NOMO-1 treated with dmso at 0.1 percent for 144 hours (cell line): ENCODE results near the gene PRG3.
"Not testable (repeated sequence)": the region's sequence is repeated elsewhere in the genome, so short reads cannot be mapped to it uniquely, and the experiment has no call there.

Experiments
- DNase-seq: peaks from one replicate; lab custom pipeline; 2025; ENCODE audit not compliant: unreplicated experiment; lab: John Stamatoyannopoulos, UW

Gene PRG3

DNA sequence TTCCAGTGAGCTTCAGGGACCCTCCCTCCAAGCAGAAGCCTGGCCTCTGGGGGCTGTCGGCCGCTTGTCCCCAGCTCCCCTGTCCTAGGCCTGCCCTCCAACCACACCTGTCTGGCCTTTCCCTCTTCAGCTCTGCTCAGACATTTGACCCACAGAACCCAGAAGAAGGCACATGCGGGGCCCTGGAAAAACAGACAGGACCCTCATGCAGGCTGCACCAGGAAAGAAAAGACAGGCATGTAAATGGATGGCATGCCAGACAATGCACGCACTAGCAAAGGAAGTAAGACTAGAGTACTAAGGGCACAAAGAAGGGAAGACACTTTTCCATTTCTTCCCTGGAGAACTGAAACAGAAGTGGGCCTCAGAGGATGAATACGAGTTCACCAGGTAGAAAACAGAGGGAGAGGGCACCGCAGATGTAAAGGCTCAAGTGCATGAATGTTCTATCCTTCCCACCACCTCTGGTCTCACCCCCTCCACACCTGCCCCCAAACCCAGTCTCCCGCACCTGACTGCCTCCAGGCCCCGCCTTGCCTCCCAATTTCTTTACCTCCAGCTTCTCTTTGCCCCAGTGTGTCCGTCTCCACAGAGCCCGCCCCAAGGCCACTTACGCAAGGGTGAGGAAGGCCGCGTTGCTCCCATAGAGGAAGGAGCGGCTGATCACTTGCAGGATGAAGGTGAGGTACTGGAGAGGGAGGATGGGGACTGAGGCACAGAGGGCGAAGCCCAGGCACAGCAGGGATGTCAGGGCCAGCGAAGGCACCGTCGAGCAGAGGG lies 28.6 kb upstream of the PRG3 start:
- DNase-seq: no peak

GRCh38 chr11:57408771-57409170 lies 27.8 kb upstream of the PRG3 start:
- no peak for DNase-seq

- no peak for DNase-seq
These were observed 27.1 kb upstream of the PRG3 start for GRCh38 chr11:57407941-57408475.

- DNase-seq: no peak
These were observed 26.3 kb upstream of the PRG3 start for GRCh38 chr11:57407010-57407920.

GRCh38 chr11:57406337-57406904 lies 25.5 kb upstream of the PRG3 start:
- DNase-seq: no peak

DNA sequence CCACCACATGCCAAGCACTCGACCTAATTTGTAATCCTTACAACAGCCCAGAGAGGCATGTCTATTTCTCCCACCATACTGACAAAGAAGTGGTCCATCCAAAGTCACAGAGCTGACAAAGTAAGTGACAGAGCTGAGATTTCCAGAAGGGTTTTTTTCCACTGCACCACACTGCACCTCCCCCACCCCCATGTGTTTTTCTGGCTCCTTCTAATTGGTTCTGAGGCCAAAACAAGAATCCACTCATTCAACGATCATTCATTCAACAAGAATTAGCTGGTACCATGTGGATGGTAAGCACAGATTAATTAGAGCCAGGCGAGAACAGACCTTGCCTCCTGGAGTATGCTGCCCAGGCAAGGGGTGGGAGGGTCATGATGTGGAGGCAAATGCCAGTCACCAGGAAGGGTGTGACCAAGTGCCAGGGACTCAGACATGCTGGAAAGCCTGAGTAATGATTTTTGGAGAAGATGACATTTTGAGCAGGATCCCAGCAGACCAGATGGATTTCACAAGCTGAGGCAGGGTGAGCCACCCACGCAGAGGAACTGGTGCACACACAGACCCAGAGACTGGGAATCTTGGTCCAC lies 24.4 kb upstream of the PRG3 start:
- DNase-seq: no peak

- DNase-seq: no peak
These were observed 22.8 kb upstream of the PRG3 start for GRCh38 chr11:57403802-57404147.

GRCh38 chr11:57403003-57403801 lies 22.3 kb upstream of the PRG3 start:
- DNase-seq: not testable (repeated sequence)

DNA sequence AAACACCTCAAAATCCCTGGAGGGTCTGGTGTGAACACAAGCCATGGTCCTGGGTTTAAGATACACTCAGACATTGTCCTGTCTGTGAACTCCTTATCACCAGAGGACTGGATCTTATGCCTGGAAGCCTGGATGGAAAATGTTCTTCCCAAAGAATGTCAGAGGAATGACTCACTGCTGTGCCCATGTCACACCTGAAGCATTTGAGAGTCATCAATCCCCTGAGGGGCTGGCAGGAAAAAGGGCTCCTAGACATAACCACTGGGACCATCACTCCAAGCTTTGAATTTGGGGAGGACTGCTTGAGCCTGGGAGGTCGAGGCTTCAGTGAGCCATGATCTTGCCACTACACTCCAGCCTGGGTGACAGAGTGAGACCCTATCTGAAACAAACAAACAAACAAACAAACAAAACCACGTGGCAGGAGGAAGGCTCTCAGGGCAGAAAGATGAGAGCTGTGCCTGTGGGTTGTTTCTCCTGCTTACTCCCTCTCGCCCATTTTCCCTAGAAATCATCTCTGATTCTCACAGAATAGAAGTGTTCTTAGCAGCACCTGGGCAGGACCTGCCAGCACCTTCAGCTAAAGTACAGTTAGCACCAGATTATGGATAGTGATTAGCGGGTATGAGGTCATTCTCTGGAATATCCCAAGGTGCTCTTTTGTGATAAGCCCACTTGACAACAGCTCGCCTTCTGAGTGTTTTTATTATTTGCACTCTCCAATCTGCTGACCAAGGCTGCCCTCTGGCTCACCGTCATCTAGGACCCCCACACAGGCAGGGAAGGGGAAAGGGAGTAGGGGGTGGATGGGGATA lies 21.4 kb upstream of the PRG3 start:
- no peak for DNase-seq

- DNase-seq: no peak
These were observed 19.1 kb upstream of the PRG3 start for GRCh38 chr11:57399972-57400578.

GRCh38 chr11:57399221-57399620 lies 18.3 kb upstream of the PRG3 start:
- no peak for DNase-seq

DNA sequence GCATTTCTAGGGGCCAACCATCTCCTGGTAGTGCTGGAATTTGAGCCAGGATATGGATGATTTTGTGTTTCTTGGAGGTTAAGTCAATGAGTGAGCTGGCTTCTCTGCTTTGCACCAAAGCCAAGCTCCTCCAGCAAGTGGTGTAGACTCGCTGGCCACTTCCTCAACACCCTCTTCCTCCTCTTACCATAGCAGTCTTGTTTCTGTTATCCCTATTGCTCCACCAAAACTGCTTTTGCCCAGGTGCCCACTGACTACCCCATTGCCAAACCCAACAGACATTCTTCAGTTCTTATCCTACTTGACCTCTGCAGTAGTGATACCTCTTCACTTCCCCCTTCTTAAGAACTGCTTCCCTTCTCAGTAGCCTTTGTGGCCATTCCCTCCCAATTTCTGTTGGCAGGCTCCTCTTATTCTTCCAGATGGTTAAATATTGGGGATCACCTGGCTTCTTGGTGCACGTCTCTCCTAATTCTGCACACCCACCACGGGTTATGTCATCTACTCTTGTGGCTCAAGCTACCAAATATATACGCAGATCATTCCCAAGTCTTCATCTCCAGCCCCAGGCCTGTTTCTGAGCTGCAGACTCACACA lies 16.5 kb upstream of the PRG3 start:
- peak; percentile 63 for DNase-seq

- no peak for DNase-seq
These were observed 15.8 kb upstream of the PRG3 start for GRCh38 chr11:57396744-57397143.

DNA sequence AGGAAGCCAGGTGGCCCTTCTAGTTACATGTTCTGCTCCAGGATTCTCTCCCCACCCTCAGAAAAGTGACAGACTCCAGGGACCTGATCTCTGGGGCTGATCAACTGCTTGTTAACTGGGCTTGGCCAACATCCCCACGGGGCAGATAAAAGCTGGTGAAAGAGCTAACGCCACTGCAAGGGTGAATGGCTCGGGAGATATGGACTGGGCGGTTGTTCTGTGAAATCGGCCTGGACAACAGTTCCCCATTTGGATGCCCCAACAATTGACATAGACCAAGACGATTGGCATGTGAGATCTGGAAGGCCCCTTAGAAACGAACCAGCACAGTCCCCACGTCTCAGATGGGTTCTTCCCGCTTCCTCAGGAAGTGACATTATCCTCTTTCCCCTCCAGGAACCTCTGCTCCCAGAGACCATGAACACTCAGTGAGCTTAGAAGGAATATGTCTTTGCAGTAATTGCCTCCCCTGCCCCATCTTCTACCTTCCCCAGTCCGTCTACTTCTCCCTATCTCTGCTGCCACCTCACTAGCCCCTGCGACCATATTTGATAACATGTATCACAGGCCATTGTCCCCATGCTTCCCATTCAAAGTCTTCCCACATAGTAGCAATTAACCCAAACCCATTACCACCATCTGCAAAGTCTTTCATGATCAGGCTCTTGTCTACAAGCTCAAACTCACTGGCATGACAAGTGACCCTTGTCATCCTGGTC lies 15.1 kb upstream of the PRG3 start:
- DNase-seq: no peak

GRCh38 chr11:57394203-57394965 lies 13.4 kb upstream of the PRG3 start:
- DNase-seq: no peak

DNA sequence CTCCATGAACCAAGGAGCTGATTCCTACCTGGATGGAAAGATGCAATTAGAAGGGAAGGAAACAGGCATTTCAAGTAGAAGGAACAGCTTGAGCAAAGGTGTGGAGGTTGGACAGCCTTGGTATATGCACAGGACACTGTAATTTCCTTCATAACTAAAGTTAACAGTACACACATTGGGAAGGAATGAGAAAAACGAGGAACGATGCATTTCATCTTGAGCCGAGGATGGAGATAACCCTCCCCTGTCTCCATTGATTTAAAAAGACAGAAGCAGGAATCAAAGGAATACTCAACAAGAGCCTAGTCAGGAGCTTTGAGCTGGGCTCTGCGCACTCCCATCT lies 11.8 kb upstream of the PRG3 start:
- DNase-seq: no peak

DNA sequence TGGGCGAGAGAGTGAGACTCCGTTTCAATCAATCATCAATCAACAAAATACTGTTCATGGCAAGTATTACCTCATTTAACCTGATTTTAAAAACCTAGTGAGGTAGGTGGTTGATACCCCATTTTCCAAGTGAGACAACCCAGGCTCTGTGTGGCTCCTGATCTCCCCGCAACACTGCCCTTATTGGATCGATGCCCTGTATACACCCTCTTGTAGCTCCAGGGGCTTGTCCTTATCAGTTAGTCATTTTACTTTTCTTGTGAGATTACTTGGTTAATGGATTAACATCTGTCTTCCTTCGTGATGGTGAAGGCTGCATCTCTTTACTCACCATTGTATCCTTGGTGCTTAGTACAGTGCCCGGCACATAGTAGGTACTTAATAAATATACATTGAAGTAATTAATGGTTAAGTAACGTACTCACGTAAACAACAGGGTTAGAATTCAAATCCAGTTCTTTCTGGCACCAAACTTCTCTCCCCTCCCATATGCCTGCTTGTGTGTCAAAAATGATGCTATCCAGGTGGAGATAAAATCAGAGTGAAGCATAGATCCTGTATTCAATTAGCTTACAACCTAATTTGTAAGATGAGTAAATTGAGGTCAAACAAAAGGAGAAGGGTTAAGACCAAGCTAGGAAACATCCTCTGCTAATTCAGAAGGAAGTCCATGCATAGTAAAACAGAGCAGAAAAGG lies 11.3 kb upstream of the PRG3 start:
- DNase-seq: no peak
